ENCODE results near the gene GPR65. TPM values are rescaled to one million over a fixed set of nuclear protein-coding genes. Genes with fewer than 3 reads are reported as not detected.

GPR65 gene
- total and polyA plus RNA-seq, 8 donors: 0.54 to 11.1 (median 0.76) TPM

GRCh38 chr14:88034076-88034475 lies 29.1 kb downstream of the GPR65 start:
- intact Hi-C loops (cut with DNase I): no loop called here

GRCh38 chr14:88036422-88036821 lies 31.5 kb downstream of the GPR65 start:
- no peak for TF ChIP-seq CTCF (IDR thresholded peaks at IDR 0.05)
- no peaks in the 10 kb centered on the region for H3K9me3 ChIP-seq
- peaks cover 0 to 4% of the 10 kb centered on the region in 2 donors for H3K4me1 ChIP-seq
- no peaks in the 10 kb centered on the region for H3K27me3 ChIP-seq
- no peaks in the 10 kb centered on the region for H3K36me3 ChIP-seq
- no peak overlapping the region for H3K4me3 ChIP-seq
- ATAC-seq: no peak
- H3K27ac ChIP-seq: no peak overlapping the region
- no peak for DNase-seq
- intact Hi-C loops (cut with DNase I): no loop called here

More at GRCh38 chr14:88034076-88034475, 29.1 kb downstream of the GPR65 start:
- H3K36me3 ChIP-seq: no peaks in the 10 kb centered on the region
- DNase-seq (no peak), ATAC-seq (no peak)
- TF ChIP-seq CTCF (IDR thresholded peaks at IDR 0.05): no peak
- H3K4me1 ChIP-seq: peaks cover 0 to 11% of the 10 kb centered on the region in 2 donors
- no peak overlapping the region for H3K4me3 ChIP-seq
- H3K27me3 ChIP-seq: no peaks in the 10 kb centered on the region
- H3K9me3 ChIP-seq: no peaks in the 10 kb centered on the region
- no peak overlapping the region for H3K27ac ChIP-seq

GRCh38 chr14:88037325-88037724 lies 32.4 kb downstream of the GPR65 start:
- no peak for ATAC-seq
- DNase-seq: no peak
- H3K9me3 ChIP-seq: no peaks in the 10 kb centered on the region
- peaks cover 0 to 4% of the 10 kb centered on the region in 2 donors for H3K4me1 ChIP-seq
- intact Hi-C loops (cut with DNase I): no loop called here
- H3K27ac ChIP-seq: no peak overlapping the region
- H3K27me3 ChIP-seq: no peaks in the 10 kb centered on the region
- no peak for TF ChIP-seq CTCF (IDR thresholded peaks at IDR 0.05)
- H3K4me3 ChIP-seq: no peak overlapping the region
- H3K36me3 ChIP-seq: no peaks in the 10 kb centered on the region

- Histone ChIP-seq H3K4me3 (no peak overlapping the region), H3K27ac (no peak overlapping the region), H3K4me1 (no peaks in the 10 kb centered on the region), H3K9me3 (no peaks in the 10 kb centered on the region), H3K27me3 (no peaks in the 10 kb centered on the region), H3K36me3 (no peaks in the 10 kb centered on the region)
- no peak for TF ChIP-seq CTCF (IDR thresholded peaks at IDR 0.05)
- intact Hi-C loops (cut with DNase I): no loop called here
- no peak for DNase-seq
- ATAC-seq: no peak
Observed at GRCh38 chr14:88039197-88039596, 34.3 kb downstream of the GPR65 start.

DNA sequence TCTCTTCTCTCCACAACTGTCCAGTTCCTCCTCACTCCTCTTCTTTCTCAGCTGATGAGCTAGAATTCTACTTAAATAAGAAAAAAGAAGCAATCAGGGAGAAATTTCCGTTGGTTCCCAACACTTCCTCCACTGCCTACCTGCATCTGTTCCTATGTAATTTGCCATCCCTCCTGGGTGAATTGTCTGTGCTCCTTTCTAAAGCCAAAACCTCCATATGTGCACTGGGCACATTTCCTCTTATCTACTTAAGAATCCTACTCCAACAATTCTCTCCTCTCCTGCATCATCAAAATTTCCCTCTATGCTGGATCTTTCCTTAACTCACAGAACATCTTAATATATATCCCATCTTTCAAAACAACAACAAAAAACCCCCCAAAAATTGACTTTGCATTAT lies 35.2 kb downstream of the GPR65 start:
- ATAC-seq (no peak), DNase-seq (no peak)
- H3K27ac ChIP-seq: no peak overlapping the region
- H3K4me1 ChIP-seq: peaks cover 0 to 2% of the 10 kb centered on the region in 2 donors
- TF ChIP-seq CTCF (IDR thresholded peaks at IDR 0.05): no peak
- intact Hi-C loops (cut with DNase I): no loop called here
- H3K9me3 ChIP-seq: no peaks in the 10 kb centered on the region
- H3K36me3 ChIP-seq: no peaks in the 10 kb centered on the region
- H3K27me3 ChIP-seq: no peaks in the 10 kb centered on the region
- H3K4me3 ChIP-seq: no peak overlapping the region
